Cardiac muscle cell (in vitro differentiated cells and primary cell): ENCODE results near the gene RANBP3. TPM values are rescaled to one million over a fixed set of nuclear protein-coding genes. Genes with fewer than 3 reads are reported as not detected.

ENCODE experiments used
- DNase-seq, 2 donors: peaks; one replicate each; pipeline versions ENCODE4 v3.0.0 to v3.0.0-alpha.2; 2010 to 2017; ENCODE audit warnings: low read depth in 1 of 2, low spot score in 1 of 2
- H3K27ac ChIP-seq: fragments of 200-600 bp; sonication (generic); 2 replicates; pipeline ENCODE4 v1.5.1; 2016
- H3K27me3 ChIP-seq: fragments of 200-600 bp; sonication (generic); 2 replicates; pipeline ENCODE4 v1.6.0; 2016; ENCODE audit warnings: control low read depth
- H3K36me3 ChIP-seq: fragments of 200-600 bp; sonication (generic); 2 replicates; pipeline ENCODE4 v1.5.1; 2016; ENCODE audit warnings: control low read depth
- H3K4me1 ChIP-seq: fragments of 200-600 bp; sonication (generic); 2 replicates; pipeline ENCODE4 v1.8.1; 2017; ENCODE audit warnings: low read depth, mild to moderate bottlenecking, mixed run types
- H3K4me3 ChIP-seq: fragments of 200-600 bp; sonication (generic); 2 replicates; pipeline ENCODE4 v1.5.1; 2016; ENCODE audit warnings: mild to moderate bottlenecking
- H3K9me3 ChIP-seq: fragments of 200-600 bp; sonication (generic); 2 replicates; pipeline ENCODE4 v1.5.1; 2017; ENCODE audit warnings: low read depth, mild to moderate bottlenecking, control low read depth
- polyA plus RNA-seq: library from polyadenylated mRNA; unstranded; fragments of >200 nt; fragmentation: Nextera tagmentation; extraction: Ambion mirVana; gene quantifications from 2 replicates; pipeline ENCODE4 v1.2.1, GENCODE V29; 2016
- total RNA-seq: library from RNA; depleted of rRNA; stranded (reverse); fragments of >200 nt; gene quantifications from 2 replicates; pipeline ENCODE4 v1.2.3, GENCODE V29; 2016
- TF ChIP-seq, protein P1 (sequence below): IDR thresholded peaks from 2 replicates; pipeline ENCODE4 v1.5.1; 2012; ENCODE audit warnings: low read depth, mild to moderate bottlenecking, low read length

Gene RANBP3
- total and polyA plus RNA-seq, 2 experiments from 2014 or later: 17.7 to 108 TPM

DNA sequence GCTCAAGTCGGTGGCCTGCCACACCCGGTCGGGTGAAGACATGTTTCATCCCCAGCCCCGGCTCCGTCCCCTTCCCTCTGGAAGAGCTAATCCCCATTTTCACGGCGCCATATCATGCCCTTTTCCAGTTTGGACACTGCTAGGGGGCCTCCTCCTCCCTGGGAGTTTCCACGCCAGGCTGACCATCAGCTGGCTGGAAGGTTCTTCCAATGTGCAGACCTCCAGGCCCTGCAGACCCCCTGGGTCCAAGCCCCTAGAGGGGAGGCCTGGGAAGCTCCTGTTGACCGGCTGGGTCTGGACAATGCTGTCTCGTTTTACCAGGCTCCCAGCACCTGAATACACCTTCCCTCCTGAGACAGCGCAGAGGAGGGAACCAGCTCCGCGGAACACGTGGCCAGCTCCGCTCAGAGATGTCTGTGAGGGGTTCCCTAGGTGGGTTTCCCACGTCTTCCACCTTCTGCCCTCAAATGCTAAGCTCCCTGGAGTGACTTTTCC lies 44.7 kb upstream of the RANBP3 start:
- Histone ChIP-seq H3K4me1 (no peaks in the 10 kb centered on the region), H3K27me3 (no peaks in the 10 kb centered on the region), H3K4me3 (no peak overlapping the region), H3K27ac (no peak overlapping the region), H3K36me3 (no peaks in the 10 kb centered on the region), H3K9me3 (no peaks in the 10 kb centered on the region)
- TF ChIP-seq, protein P1, sequence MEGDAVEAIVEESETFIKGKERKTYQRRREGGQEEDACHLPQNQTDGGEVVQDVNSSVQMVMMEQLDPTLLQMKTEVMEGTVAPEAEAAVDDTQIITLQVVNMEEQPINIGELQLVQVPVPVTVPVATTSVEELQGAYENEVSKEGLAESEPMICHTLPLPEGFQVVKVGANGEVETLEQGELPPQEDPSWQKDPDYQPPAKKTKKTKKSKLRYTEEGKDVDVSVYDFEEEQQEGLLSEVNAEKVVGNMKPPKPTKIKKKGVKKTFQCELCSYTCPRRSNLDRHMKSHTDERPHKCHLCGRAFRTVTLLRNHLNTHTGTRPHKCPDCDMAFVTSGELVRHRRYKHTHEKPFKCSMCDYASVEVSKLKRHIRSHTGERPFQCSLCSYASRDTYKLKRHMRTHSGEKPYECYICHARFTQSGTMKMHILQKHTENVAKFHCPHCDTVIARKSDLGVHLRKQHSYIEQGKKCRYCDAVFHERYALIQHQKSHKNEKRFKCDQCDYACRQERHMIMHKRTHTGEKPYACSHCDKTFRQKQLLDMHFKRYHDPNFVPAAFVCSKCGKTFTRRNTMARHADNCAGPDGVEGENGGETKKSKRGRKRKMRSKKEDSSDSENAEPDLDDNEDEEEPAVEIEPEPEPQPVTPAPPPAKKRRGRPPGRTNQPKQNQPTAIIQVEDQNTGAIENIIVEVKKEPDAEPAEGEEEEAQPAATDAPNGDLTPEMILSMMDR: no peak
- DNase-seq: no peak

DNA sequence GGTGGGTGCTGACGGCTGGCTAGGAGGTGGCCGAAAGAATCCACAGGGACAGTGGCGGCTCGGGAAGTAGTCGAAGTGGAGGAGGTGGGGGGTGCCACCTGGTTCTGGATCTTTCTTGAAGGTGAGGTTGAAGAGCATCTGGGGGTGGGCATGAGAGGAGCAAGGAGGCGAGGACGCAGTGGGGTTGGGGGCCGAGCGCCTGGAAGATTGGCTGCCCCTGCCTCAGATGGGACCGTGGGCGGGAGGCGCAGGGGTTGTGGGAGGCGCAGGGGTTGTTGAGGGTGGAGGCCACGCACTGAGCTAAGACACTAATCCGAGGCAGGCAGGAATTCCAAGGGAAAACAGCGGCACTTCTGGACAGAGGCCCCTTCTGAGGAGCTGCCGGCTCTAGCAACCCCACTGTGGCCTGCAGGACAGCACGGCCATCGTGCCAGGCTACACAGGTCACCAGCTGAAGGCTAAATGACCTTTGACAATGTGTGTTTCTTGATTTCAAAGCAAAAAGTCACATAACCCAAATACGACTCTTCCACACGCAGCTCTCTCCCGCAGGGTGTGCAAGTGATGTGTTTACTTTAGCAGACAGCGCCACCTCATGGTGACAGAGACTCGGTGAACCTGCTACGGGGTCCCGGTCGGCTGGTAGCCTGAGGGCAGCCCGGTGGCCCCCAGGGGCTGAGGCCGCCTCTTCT lies 44.1 kb upstream of the RANBP3 start:
- H3K27me3 ChIP-seq: no peaks in the 10 kb centered on the region
- TF ChIP-seq, protein P1: peak; percentile 73
- H3K9me3 ChIP-seq: no peaks in the 10 kb centered on the region
- no peak overlapping the region for H3K4me3 ChIP-seq
- no peaks in the 10 kb centered on the region for H3K4me1 ChIP-seq
- H3K27ac ChIP-seq: no peak overlapping the region
- H3K36me3 ChIP-seq: no peaks in the 10 kb centered on the region
- DNase-seq: peak; percentile 90

DNA sequence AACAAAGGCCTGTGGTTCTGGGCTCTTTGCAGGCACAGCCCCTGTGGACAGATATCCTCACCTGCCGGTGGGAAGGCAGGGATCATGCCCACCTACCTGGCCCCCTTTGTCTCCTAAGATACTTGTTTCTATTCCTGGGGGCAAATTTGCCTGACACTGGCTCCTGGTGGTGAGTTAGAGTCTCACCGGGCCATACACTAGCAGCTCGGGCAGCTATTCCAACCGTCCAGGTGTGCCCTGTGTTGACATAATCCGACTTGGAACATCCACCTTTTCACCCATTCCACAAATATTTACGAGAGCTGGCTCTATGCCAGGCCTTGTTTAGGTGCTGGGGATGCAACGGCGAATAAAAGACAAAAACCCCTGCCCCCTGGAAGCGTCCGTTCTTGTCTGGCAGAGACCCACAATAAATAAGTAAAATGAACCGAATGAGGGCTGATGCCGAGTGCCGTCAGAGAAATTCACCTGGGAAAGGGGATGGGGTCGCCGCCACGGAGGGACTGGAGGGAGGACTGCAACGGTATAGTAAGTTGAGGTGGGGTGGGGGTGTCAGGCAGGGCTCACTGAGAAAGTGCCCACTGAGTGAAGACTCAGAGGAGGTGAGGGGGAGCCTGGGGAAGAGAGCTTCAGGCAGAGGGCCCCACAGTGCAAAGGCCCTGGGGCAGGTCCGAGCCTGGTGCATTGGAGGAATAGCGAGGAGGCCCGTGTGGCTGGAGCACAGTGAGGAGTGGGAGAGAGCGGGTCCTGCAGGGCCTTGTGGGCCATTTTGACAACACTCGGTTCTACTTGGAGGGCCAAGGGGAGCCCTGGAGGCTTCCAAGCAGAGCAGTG lies 43.2 kb upstream of the RANBP3 start:
- no peak for DNase-seq
- H3K36me3 ChIP-seq: no peaks in the 10 kb centered on the region

DNA sequence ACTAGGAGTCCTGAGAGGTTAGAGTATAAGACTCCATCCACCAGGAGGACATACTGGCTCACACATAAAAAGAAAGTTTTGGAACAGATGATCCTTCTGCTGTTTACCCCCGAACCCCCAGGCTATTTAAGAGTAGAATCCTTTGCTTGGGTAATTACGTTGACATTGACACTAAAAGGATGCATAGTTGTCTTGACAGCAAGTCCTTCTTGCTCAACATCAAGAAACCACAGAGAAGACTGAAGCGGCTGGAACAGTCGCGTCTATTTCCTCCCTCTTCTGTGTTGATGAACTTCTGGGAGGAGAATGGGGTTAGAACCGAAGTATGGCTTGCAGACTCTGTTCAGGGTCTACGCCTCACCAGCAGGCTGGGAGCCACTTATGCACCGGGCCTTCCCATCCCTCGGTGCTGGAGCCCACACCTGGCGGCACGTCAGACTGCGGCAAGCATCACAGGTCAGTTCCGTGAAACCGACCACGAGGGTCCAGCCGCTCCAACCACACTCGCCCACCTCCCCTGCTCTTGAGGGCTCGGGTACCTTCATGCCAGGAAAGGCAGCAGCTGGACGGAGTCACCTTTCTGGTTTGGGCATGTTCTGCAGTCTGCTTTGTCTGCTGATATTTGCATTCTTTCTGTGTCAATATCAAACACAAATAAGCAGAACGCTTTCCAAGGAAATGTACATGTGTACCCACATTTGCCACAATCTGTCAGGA lies 42.4 kb upstream of the RANBP3 start:
- no peaks in the 10 kb centered on the region for H3K4me1 ChIP-seq
- H3K36me3 ChIP-seq: no peaks in the 10 kb centered on the region
- no peaks in the 10 kb centered on the region for H3K9me3 ChIP-seq
- TF ChIP-seq, protein P1: no peak
- no peaks in the 10 kb centered on the region for H3K27me3 ChIP-seq
- peak in 1 of 2 donors; percentile 50 for DNase-seq
- no peak overlapping the region for H3K27ac ChIP-seq
- no peak overlapping the region for H3K4me3 ChIP-seq

More for the DNA sequence above, 43.2 kb upstream of the RANBP3 start:
- H3K27me3 ChIP-seq: no peaks in the 10 kb centered on the region
- H3K27ac ChIP-seq: no peak overlapping the region
- TF ChIP-seq, protein P1: peak; percentile 5
- no peaks in the 10 kb centered on the region for H3K4me1 ChIP-seq
- H3K9me3 ChIP-seq: no peaks in the 10 kb centered on the region
- H3K4me3 ChIP-seq: no peak overlapping the region

DNA sequence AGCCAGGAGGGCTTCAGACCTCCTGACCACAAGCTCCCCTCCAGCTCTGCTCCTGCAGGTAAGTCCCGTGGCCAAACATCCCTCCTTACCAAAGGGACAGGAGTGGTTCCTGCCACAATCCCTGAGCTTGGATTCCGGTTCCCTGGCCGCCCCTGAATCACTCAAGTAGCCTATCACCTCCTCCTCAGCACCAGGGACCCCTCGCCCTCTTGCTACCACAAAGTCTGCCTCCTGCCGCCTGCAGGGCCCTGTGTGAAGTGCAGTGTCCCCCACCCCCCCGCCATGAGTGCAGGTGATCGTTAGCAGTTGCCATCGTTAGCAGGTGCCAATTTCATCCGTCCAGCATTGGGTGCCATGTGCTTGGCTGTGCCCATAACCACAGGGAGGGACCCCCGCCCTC lies 40.8 kb upstream of the RANBP3 start:
- Histone ChIP-seq H3K9me3 (no peaks in the 10 kb centered on the region), H3K27me3 (no peaks in the 10 kb centered on the region), H3K4me1 (no peaks in the 10 kb centered on the region), H3K4me3 (no peak overlapping the region), H3K36me3 (no peaks in the 10 kb centered on the region), H3K27ac (no peak overlapping the region)
- TF ChIP-seq, protein P1: peak; percentile 34
- peak in 1 of 2 donors; percentile 39 for DNase-seq
